ENCODE data around the gene C20orf144. TPM values are rescaled to one million over a fixed set of nuclear protein-coding genes. Genes with fewer than 3 reads are reported as not detected.

Gene C20orf144
- total RNA-seq, 2 experiments from 2014 or later: 0.21 to 0.32 TPM

GRCh38 chr20:33701629-33702450 is 39.7 kb downstream of the C20orf144 start:
- POLR2A ChIA-PET: no interaction called here
- CTCF ChIA-PET: no interaction called here

DNA sequence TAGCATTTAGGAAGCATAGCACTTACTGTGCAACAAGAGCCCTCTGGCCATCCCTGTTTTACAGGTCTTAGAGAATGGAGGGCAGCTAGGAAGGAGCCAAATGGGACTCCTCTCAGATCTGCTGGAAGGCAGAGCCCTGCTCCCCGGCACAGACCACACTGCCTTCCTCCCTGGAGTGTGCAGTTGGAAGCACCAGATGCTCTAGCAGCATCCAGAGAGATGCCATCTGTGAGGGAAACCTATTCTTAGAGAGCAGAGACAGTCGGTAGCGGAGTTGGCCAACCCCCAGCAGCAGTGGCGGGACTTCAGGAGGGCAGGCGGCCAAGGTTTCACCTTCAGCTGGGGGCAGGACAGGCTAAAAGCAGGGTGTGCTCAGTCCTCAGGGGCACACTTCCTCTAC is 40.7 kb downstream of the C20orf144 start:
- CTCF ChIA-PET: no interaction called here
- POLR2A ChIA-PET: no interaction called here

- POLR2A ChIA-PET: interaction anchor here (1.1 kb wide), 1 partner anchor 16 kb away, joined by 3 read pairs; no protein-coding TSS in a partner anchor
These were observed 41.5 kb downstream of the C20orf144 start for GRCh38 chr20:33703498-33704137.

GRCh38 chr20:33704197-33704924 is 42.2 kb downstream of the C20orf144 start:
- POLR2A ChIA-PET: interaction anchor here (1.1 kb wide), 1 partner anchor 15 kb away, joined by 3 read pairs; no protein-coding TSS in a partner anchor

More at GRCh38 chr20:33703498-33704137, 41.5 kb downstream of the C20orf144 start:
- CTCF ChIA-PET: no interaction called here

GRCh38 chr20:33707668-33708067 is 45.5 kb downstream of the C20orf144 start:
- POLR2A ChIA-PET: no interaction called here
- CTCF ChIA-PET: no interaction called here

More at GRCh38 chr20:33704197-33704924, 42.2 kb downstream of the C20orf144 start:
- CTCF ChIA-PET: interaction anchor here (0.7 kb wide), 1 partner anchor 400 kb away, joined by 3 read pairs; no protein-coding TSS in a partner anchor

DNA sequence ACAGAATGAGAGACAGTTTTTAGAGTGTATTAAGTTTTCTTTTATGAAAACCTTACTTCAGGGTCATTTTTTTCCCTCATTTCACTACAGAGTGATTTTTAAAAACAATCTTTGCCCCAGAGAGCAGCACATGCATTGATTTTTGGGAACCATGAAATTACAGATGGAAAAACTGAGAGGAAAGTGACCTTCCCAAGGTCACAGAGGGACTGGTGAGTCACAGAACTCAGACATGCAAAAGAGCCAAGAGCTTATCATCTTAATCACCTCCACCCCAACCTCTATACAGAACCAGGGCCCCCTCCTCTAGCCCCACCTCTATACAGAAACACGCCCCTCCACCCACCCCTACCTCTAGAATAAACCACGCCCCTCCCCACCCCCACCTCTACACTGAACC is 47.3 kb downstream of the C20orf144 start:
- CTCF ChIA-PET: interaction anchor here (1.2 kb wide), 1 partner anchor 27 kb away, joined by 3 read pairs; no protein-coding TSS in a partner anchor
- POLR2A ChIA-PET: no interaction called here

GRCh38 chr20:33709905-33710541 is 47.9 kb downstream of the C20orf144 start:
- ChIA-PET CTCF (interaction anchor here (0.6 kb wide), 1 partner anchor 194 kb away, joined by 3 read pairs; no protein-coding TSS in a partner anchor), POLR2A (no interaction called here)

GRCh38 chr20:33710681-33711445 is 48.7 kb downstream of the C20orf144 start:
- ChIA-PET POLR2A (no interaction called here), CTCF (interaction anchor here (0.6 kb wide), 1 partner anchor 195 kb away, joined by 3 read pairs; no protein-coding TSS in a partner anchor)

DNA sequence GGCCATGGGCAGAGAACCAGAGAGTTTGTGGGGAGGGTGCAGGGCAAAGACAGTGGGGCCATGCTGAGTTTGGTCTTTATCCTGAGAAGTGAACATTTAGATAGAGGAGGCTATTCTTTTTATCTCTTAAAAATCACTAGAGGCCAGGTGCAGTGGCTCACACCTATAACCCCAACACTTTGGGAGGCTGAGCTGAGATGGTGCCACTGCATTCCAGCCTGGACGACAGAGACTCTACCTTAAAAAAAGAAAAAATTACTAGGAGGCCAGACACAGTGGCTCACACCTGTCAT is 49.3 kb downstream of the C20orf144 start:
- POLR2A ChIA-PET: no interaction called here
- CTCF ChIA-PET: no interaction called here

Other genes starting within 250 kb of the C20orf144 start
- 1 to 10 TPM; 4.9 to 5.4 TPM for gene SNTA1, start 218.6 kb upstream of the C20orf144 start, total RNA-seq
- gene CBFA2T2, start 172.2 kb upstream of the C20orf144 start, total RNA-seq: 1 to 10 TPM; 7.1 to 7.4 TPM
- gene ACTL10, start 4.6 kb downstream of the C20orf144 start, total RNA-seq: 1 to 10 TPM; 4.2 to 4.7 TPM
- 10 to 100 TPM; 17.5 to 20.1 TPM for gene NECAB3, start 12.1 kb downstream of the C20orf144 start, total RNA-seq
- 10 to 100 TPM; 79.9 to 80.7 TPM for gene E2F1, start 24.1 kb downstream of the C20orf144 start, total RNA-seq
- gene PXMP4, start 58.0 kb downstream of the C20orf144 start, total RNA-seq: 1 to 10 TPM; 7.0 to 7.5 TPM
- 1 to 10 TPM; 4.3 to 5.0 TPM for gene ZNF341, start 69.7 kb downstream of the C20orf144 start, total RNA-seq
- gene CHMP4B, start 149.0 kb downstream of the C20orf144 start, total RNA-seq: 10 to 100 TPM; 84.0 to 87.6 TPM

Measured in activated CD8-positive, alpha-beta memory T cell treated with anti-CD3 and anti-CD28 coated beads for 36 hours (primary cell).